HG02571 (cell line): Measurements from ENCODE around the gene DEPDC1.
"Not testable (repeated sequence)": the region's sequence is repeated elsewhere in the genome, so short reads cannot be mapped to it uniquely, and the experiment has no call there.

Experiments used
- ATAC-seq: cut with Tn5 transposase; IDR thresholded peaks from one replicate; pipeline ENCODE4 v1.9.1; 2021; ENCODE audit warnings: mild to moderate bottlenecking, moderate library complexity; ENCODE audit not compliant: unreplicated experiment

The DEPDC1 gene

DNA sequence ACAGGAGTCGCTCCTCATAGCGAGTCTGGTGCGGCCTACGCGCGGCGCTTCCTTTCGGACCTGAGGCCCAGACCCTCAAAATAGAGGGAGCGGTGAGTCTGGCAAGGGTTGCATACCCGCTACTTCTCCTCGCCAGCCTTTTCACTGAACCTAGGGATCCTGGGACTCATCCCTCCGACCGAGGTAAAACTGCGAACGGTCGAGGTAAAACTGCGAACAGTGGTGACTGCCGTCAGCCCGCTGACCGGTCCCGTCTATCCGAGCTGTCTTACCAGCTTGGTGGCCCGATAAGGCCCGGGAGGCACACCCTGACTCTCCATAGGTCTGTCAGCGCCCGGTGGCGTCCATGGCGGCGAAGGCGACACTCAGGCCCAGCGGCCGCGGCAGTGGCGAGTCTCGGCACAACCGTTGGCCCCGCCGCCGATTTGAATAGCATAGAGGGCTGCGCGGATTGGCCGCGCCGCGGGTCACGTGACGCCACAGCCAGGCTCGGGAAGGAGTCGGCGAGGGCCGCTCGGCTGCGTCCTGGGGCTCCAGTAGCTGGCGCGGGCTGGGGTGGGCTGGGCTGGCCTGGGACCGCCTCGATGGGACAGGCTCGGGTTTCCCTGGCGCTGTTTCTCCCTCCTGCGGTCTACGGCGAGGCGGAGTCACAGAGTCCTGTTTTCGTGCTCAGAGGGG lies at the start of gene DEPDC1:
DEPDC1 (minus strand) TSS at position 403 of the 678 bp plus-strand sequence; CDS start at position 320, 83 bp downstream.
- peak; percentile 98 for ATAC-seq

GRCh38 chr1:68544651-68545050 lies 47.8 kb upstream of the DEPDC1 start:
- ATAC-seq: no peak

DNA sequence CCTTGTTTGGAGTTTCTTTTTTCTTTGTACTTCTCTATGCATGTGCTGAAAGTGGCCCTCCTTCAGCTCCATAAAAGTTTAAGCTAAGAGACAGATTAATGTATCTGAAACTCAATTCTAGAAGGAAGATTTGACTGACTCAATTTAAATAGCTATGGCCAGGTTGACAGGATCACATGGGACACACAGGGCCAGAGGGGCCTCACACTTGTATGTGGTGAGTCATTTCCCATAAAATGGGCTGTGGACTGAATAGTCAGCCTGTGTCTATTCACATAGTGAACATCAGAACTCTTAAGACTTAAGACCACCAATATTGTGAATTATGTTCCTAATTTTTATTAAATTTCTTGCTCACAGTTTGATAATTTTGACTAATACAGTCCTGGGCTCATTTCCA lies 45.7 kb upstream of the DEPDC1 start:
- no peak for ATAC-seq

DNA sequence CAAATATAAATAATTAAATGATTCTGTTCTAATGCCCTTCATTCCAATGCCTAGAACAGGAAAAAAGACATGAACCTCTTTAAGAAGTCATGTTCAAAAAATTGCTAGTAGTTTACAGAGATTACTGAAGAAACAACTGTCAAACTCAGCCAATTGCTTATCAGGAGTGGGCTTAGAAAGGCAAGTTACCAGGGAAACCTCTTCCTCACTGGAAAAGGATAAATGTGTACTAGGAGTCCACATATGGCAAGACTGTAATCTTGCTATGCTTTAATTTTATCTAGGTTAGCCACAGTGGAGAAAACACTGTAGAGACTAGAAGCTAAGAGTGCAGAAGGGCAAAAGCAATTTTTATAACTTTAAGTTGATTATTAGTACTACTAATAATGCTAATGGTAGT lies 42.1 kb upstream of the DEPDC1 start:
- no peak for ATAC-seq

- ATAC-seq: no peak
These were observed 31.4 kb upstream of the DEPDC1 start for GRCh38 chr1:68528243-68528642.

GRCh38 chr1:68525781-68526180 lies 28.9 kb upstream of the DEPDC1 start:
- no peak for ATAC-seq

GRCh38 chr1:68521286-68521685 lies 24.4 kb upstream of the DEPDC1 start:
- no peak for ATAC-seq

GRCh38 chr1:68516066-68516465 lies 19.2 kb upstream of the DEPDC1 start:
- no peak for ATAC-seq

- no peak for ATAC-seq
These were observed 14.4 kb upstream of the DEPDC1 start for GRCh38 chr1:68511254-68511653.

- no peak for ATAC-seq
These were observed 9.5 kb upstream of the DEPDC1 start for GRCh38 chr1:68506386-68506785.

DNA sequence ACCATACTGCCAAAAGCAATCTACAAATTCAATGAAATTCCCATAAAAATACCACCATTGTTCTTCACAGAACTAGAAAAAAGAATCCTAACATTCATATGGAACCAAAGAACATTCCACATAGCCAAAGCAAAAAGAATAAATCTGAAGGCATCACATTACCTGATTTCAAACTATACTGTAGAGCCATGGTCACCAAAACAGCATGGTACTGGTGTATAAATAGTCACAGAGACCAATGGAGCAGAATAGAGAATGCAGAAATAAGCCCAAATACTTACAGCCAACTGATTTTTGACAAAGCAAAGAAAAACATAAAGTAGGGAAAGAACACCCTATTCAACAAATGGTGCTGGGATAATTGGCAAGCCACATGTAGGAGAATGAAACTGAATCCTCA lies 6.2 kb upstream of the DEPDC1 start:
- ATAC-seq: no peak

- ATAC-seq: peak; percentile 12
These were observed 446 bp upstream of the DEPDC1 start for GRCh38 chr1:68497358-68497698.

DNA sequence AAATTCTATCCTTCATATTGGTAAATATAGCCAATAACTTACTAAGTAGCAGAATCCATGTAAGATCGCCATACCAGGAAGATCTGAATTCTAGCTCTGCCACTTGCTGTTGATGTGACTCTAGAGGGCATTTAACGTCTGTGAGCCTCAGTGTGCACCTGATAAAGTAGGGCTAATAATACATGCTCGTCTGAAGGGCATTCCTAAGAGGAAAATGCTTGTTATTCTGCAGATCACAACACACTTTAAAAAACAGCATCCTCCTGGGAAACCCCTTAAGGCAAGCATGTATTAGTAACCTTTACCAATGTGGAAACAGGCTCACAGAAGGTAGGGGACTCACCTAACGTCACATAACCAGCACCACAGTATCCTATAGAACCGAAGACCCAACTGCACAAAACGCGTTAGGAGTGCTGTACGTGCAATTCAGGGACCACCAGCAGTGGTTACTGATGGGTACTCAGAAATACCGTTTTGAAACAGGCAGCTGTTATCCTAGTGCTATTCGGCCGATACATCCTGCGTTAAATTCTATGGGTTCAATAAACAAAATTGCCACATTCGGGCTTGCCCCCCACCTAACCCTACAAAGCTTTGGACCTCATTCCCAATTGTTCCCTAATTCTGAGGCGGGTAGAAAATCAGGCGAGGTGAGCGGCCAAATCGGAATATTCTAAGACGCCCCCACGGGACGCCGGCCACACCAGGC lies 758 bp downstream of the DEPDC1 start:
- ATAC-seq: no peak

DNA sequence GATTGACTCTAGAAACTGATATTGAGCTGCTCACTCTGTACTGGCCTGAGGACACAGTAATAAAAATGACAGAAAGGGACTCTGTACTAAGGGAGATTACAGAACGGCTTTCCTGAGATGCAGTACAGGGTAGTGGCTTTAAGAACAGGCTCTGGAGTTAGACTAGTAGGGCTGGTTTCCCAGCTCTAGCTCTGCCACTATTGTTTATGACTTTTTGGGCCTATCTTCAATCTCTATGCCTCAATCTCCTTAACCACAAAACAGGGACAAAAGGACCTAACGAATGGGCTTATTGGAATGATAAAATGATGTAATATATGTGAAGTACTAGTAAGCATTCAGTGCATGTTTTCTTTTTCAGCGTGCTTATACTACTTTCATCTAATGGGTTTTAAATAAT lies 1.4 kb downstream of the DEPDC1 start:
- ATAC-seq: no peak

DNA sequence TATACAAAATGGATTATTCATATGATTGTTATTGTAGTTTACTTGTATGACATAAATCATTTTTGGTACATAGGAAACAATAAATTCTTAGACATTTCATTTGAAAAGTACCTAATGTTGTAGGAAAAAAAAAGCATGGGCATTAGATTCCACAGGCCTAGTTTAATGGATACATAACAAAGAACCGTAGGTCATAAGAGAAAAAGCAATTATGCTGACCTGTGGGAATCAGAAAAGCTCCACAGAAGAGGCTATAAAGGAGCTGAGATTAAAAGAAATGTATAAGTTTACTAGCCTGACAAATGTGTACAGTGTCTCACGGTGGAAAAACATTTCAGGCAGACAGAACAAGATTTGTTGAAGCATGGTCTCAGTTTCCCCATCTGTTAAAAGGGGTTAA lies 3.7 kb downstream of the DEPDC1 start:
- no peak for ATAC-seq

- not testable (repeated sequence) for ATAC-seq
These were observed 4.6 kb downstream of the DEPDC1 start for GRCh38 chr1:68492255-68492654.

- no peak for ATAC-seq
These were observed 6.7 kb downstream of the DEPDC1 start for GRCh38 chr1:68490046-68490651.

DNA sequence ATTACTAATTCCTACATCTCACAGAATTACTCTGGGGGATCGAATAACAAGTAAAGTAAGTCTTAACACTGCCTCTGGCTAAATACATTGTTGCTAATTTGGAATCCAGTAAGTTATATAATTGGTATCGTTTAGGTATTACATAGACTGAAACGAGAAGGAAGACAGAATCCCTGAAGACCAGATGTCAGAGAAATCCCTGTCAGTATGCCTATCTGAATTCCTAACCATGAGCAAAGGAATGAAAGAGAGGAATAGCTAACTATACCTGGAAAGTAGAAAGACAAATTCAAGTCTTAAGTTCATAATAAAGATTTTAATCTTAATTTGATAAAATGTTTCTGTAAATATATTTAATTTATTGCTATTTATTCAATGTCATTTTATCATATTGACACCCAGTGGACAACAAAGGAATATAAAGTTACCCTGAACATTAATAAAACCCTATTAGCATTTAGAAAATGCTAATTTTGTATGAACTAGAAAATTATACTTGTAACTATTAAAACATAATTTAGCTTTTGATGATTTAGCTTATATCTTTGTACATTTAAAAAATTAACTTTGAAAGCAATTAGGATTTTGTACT lies 11.4 kb downstream of the DEPDC1 start:
- ATAC-seq: no peak

DNA sequence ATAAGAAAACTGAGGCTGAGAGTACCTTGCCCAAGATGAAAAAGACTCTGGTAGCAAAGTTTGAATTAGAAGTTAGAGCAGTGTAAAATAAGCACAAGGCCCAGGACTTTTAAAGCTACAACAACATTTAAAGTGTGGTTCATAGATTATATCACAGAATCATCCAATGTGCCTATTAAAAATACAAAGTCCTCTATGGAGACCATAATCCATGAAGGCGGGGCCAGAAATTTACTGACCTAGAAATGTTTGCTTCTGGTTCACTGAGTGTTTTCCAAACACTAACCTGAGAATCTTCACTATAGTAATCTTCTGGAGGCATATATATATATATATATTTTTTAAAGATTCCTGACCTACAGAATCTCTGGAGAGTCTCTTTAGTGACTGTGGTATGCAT lies 12.3 kb downstream of the DEPDC1 start:
- no peak for ATAC-seq

DNA sequence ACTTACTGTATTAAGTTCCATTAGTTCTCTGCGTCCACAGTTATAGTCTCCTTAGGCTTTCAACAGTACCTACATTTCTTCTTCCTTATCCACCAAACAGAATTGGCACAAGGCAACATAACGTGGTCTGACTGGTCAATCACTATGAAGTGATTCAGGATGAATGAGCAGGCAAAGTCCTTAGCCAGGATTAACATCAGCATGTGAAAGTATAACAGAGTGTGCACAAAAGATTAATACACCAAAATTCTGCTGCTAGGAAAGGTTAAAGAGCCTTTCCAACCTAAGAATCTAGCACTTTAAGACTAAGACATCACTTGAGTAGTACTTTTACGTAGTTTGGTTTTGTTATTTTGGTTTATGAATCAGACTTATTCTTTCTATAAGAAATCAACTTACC lies 15.8 kb downstream of the DEPDC1 start:
- no peak for ATAC-seq

GRCh38 chr1:68479501-68479900 lies 17.4 kb downstream of the DEPDC1 start:
- no peak for ATAC-seq

GRCh38 chr1:68478662-68479061 lies 18.2 kb downstream of the DEPDC1 start:
- ATAC-seq: no peak
